Measurements from ENCODE around the gene CAB39. TPM values are rescaled to one million over a fixed set of nuclear protein-coding genes. Genes with fewer than 3 reads are reported as not detected.

CAB39 gene
- total and polyA plus RNA-seq, 11 donors = 28.6 to 99.2 (median 84.2) TPM

- Histone ChIP-seq H3K4me3 (no peak overlapping the region), H3K27ac (peak overlapping the region in 4 of 12 donors; percentile 21 to 47 (median 37)), H3K4me1 (peaks cover 0 to 57% (median 31%) of the 10 kb centered on the region in 12 donors), H3K27me3 (no peaks in the 10 kb centered on the region), H3K9me3 (no peaks in the 10 kb centered on the region), H3K36me3 (peaks cover 0 to 28% (median 0%) of the 10 kb centered on the region in 9 donors)
- ATAC-seq (peak in 2 of 4 donors; percentile 13 to 46), DNase-seq (no peak)
- no peak for TF ChIP-seq POLR2A (IDR thresholded peaks at IDR 0.05)
- TF ChIP-seq, protein P1, sequence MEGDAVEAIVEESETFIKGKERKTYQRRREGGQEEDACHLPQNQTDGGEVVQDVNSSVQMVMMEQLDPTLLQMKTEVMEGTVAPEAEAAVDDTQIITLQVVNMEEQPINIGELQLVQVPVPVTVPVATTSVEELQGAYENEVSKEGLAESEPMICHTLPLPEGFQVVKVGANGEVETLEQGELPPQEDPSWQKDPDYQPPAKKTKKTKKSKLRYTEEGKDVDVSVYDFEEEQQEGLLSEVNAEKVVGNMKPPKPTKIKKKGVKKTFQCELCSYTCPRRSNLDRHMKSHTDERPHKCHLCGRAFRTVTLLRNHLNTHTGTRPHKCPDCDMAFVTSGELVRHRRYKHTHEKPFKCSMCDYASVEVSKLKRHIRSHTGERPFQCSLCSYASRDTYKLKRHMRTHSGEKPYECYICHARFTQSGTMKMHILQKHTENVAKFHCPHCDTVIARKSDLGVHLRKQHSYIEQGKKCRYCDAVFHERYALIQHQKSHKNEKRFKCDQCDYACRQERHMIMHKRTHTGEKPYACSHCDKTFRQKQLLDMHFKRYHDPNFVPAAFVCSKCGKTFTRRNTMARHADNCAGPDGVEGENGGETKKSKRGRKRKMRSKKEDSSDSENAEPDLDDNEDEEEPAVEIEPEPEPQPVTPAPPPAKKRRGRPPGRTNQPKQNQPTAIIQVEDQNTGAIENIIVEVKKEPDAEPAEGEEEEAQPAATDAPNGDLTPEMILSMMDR (IDR thresholded peaks at IDR 0.05) = no peak
- 18 to 39% (median 26%) methylated on average over 1 of the region's 1 CpG for WGBS, 4 donors
- intact Hi-C loops (cut with DNase I) = loop anchor here in 1 of 10 donors (1.0 kb wide), 1 partner anchor 9 kb away; no protein-coding TSS in a partner anchor
Measured at GRCh38 chr2:230738391-230738811, 25.8 kb downstream of the CAB39 start.

- 80 to 91% (median 87%) methylated on average over 2 of the region's 2 CpGs for WGBS, 4 donors
- Histone ChIP-seq H3K27me3 (no peaks in the 10 kb centered on the region), H3K36me3 (peaks cover 0 to 28% (median 2%) of the 10 kb centered on the region in 9 donors), H3K4me3 (no peak overlapping the region), H3K4me1 (peaks cover 0 to 52% (median 30%) of the 10 kb centered on the region in 12 donors), H3K27ac (peak overlapping the region in 2 of 12 donors; percentile 35 to 47), H3K9me3 (no peaks in the 10 kb centered on the region)
- intact Hi-C loops (cut with DNase I) = loop anchor here in 1 of 10 donors (1.0 kb wide), 1 partner anchor 8 kb away; no protein-coding TSS in a partner anchor
- no peak for ATAC-seq
- TF ChIP-seq POLR2A (IDR thresholded peaks at IDR 0.05) = no peak
- TF ChIP-seq, protein P1 (IDR thresholded peaks at IDR 0.05) = no peak
- no peak for DNase-seq
Measured at GRCh38 chr2:230738924-230739323, 26.3 kb downstream of the CAB39 start.

GRCh38 chr2:230739961-230740360 lies 27.3 kb downstream of the CAB39 start:
- DNase-seq = no peak
- Histone ChIP-seq H3K36me3 (peaks cover 0 to 32% (median 4%) of the 10 kb centered on the region in 9 donors), H3K27me3 (no peaks in the 10 kb centered on the region), H3K4me1 (peaks cover 0 to 44% (median 26%) of the 10 kb centered on the region in 12 donors), H3K9me3 (no peaks in the 10 kb centered on the region), H3K4me3 (no peak overlapping the region), H3K27ac (no peak overlapping the region)
- WGBS, 4 donors = 92 to 98% (median 94%) methylated on average over 2 of the region's 2 CpGs
- TF ChIP-seq, protein P1 (IDR thresholded peaks at IDR 0.05) = no peak
- no peak for TF ChIP-seq POLR2A (IDR thresholded peaks at IDR 0.05)
- intact Hi-C loops (cut with DNase I) = no loop called here
- no peak for ATAC-seq

GRCh38 chr2:230742781-230743180 lies 30.1 kb downstream of the CAB39 start:
- Histone ChIP-seq H3K9me3 (no peaks in the 10 kb centered on the region), H3K27ac (no peak overlapping the region), H3K36me3 (peaks cover 0 to 46% (median 6%) of the 10 kb centered on the region in 9 donors), H3K4me1 (peaks cover 0 to 28% (median 14%) of the 10 kb centered on the region in 12 donors), H3K27me3 (no peaks in the 10 kb centered on the region), H3K4me3 (no peak overlapping the region)
- TF ChIP-seq, protein P1 (IDR thresholded peaks at IDR 0.05) = no peak
- no peak for TF ChIP-seq POLR2A (IDR thresholded peaks at IDR 0.05)
- ATAC-seq (no peak), DNase-seq (no peak)
- 89 to 98% (median 96%) methylated on average over 4 of the region's 4 CpGs for WGBS, 4 donors
- intact Hi-C loops (cut with DNase I) = no loop called here
